ENCODE measurements around the gene CPM. TPM values are rescaled to one million over a fixed set of nuclear protein-coding genes. Genes with fewer than 3 reads are reported as not detected.

Gene CPM
- 10 to 100 TPM; 18.4 to 35.0 TPM for total RNA-seq
- long read RNA-seq, full-length matches to known transcripts: 21 of 31 reads
- long read RNA-seq, partial matches to known transcripts: 0 of 31 reads
- long read RNA-seq, other reads (novel, unspliced or antisense): 10 of 31 reads

DNA sequence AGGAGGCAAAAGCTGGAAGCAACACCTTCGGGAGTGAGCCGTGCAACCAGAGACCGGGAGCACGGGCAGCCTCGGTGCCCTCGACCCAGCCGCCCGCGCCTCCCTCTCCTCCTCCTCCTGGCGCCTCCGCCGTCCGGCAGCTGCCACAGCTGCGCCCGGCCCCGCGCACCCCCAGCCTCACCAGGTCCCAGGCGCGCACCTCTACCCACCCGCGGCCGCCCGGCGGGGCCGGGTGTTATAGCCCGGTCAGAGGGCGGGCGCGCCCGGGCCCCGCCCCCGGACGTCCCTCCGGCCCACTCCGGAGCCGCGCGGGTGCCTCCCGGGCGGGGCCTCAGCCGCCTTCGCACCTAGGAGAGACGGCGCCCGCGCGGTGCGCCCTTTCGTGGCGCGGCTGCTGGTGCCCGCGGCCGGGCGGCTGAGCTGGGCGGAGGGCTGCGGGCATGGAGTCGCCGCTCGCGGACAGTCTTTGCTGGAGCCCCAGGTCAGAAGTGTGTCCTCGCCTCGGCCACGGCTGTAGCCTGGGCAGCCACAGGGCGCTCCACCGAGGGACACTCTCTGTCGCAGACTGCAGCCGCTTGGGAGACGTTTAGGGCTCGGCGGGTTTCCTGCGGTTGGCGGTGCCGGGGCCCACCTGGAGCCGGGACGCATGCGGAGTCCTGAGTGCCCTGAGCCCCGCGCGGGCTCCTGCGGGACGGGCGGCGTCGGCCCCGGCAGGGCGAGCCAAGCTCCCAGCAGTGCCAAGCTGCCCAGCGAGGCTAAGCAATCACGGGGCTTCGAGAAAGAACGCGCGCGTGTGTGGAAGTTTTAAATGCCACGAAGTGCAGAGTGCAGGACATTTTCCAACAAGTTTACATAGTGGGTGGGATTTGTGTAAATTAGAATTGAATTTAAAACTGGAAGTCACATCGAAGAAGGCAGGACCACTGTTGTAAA, at the start of gene CPM:
Gene CPM, minus strand, starts transcription at position 211 of the 933 bp plus-strand sequence. CDS start 334 bp downstream, outside the sequence.
- ATAC-seq: peak; percentile 98 to 99
- peak; percentile 75 for DNase-seq
- intact Hi-C loops (cut with DNase I): no loop called here

DNA sequence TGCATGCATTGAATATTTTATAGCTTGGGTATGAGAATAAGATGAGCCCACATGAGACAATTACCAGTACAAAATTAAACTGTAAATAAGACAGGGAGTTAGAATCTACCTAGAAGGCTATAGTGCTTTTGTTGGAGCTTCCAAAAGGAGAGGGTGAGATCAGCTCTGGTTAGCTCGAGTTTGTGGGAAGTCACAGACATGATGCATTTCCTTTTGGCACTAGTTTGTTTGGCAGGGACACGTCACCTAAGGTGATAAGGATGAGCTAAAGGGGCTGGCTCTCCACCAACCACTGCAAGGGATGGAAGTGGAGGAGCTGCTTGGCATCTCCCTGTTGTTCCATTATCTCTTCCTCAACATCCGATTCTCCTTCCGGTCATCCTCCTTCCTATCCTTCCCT, 48.5 kb upstream of the CPM start:
- intact Hi-C loops (cut with DNase I): no loop called here
- DNase-seq: no peak
- peak in 1 of 2 donors; percentile 41 for ATAC-seq

DNA sequence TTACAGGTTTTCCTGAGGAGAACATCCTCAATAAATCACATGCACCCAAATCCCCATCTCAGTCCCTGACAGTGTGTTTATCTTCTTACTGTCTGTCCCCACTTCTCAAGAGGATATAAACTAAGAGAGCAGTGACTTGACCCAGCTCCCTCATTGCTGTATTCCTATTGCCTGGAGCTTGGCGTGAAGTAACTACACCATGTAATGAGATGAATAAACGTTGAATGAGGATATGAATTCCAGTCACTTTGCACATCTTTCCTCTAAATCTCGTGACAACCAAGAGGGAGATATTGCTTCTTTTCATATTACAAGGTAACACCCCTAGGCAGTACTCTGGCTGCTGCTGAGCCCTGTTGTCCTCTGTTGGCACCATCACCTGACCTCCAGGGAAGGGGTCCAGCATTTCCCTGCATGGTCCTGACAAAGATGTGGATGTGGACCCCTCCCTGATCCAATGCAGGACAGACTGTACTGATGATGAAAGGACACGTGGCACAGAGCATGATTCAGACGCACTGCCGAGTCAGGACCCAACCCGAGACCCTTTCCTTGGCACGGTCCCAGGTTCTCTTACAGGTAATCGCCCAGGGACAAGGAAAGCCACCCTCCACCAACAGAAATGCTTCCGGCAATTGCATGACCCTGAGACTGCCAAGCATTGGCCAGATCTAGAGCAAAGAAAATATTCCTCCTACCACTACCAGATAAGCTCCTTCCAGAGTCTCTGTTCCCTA, 47.7 kb upstream of the CPM start:
- ATAC-seq: no peak
- intact Hi-C loops (cut with DNase I): no loop called here
- no peak for DNase-seq

DNA sequence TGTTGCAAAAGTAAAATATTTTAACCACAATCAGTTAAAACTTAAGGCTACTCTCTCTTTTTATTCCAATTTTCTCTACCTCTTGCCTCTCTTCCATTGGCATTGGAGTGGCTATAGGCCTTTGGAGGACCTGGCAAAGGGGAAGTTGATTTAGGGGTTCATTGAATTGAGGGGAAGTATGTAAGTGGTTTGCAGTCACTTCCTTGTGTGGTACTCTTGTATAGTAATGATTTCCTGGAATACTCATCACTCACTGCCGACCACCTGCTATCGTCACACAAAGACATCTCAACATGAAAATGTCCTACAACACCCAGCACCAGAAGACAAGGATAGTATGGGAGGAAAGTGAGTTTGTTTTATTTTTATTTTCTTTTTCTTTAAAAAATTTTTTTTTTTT, 45.7 kb upstream of the CPM start:
- intact Hi-C loops (cut with DNase I): no loop called here
- DNase-seq (no peak), ATAC-seq (no peak)

DNA sequence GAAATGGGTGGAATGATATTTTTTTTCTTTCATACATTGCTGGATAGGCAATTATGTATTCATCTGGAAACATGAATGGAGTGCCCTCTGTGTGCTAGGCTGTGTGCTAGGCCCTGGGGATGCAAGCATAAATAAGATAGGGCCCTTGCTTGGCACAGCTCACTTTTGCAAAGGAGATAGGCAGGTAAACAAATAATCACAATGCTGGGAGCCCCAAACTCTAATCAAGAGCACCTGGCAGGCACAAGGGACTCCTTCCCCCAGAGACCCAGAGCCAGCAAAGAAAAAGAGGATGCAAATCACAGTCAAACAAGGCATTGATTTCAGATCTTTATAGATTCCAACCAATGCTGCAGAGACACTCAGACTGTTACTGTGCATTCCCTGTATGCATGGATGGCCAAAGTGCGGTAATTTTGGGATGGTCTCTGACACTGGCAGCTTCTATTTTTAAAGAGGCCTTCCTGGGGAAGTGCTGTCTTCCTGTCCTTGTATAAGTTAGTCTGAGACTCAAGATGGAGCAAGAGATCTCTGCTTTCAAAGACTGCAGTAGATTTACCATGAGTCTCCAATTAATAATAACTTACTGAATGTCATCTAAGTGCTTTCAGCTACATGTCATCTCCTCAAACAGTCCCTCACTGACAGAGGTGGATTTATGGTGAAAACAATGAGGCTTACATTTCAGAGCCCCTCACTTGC, 45.1 kb upstream of the CPM start:
- intact Hi-C loops (cut with DNase I): no loop called here
- ATAC-seq: peak; percentile 12 to 44

DNA sequence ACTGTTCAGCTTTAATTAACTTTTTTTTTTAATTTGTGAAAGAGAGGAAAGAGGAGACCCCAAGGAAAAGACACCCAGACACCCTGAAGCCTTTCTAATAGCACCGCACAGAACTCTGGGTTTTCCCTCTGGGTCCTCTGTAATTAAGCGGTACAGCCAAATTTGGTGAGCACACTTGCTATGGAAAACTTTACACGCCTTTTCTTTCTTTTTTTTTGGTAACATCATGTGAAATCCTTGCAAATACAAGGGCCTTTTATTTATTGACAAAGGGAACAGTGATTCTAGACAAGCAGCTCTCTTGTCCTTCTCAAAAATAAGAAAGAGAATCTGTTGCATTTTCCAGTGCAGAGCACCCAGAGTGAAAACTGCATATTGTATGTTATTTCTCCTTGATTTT, 44.4 kb upstream of the CPM start:
- no peak for DNase-seq
- ATAC-seq: no peak
- intact Hi-C loops (cut with DNase I): no loop called here

More for the DNA sequence above, 45.1 kb upstream of the CPM start:
- DNase-seq: no peak

DNA sequence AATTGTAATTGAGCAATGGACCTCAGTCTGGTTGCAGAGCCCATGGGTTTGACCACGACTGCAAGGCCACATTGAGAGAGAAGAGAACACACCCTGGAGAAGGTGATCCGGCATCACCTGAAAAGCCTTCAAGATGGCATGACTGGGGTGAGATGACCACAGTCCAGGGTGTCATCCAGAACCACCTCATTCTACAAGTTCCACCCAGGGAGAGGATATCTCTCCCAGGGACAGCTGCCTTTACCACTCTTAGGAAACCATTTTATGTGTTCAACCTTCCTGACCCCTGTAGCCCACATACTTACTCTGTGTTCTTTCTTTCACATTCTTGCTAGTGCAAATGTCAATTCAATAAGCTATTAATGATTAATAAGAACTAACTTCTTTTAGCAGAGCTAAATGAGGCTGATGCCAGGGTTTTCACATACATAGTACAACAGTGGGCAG, 43.4 kb upstream of the CPM start:
- DNase-seq: no peak
- intact Hi-C loops (cut with DNase I): no loop called here
- no peak for ATAC-seq

DNA sequence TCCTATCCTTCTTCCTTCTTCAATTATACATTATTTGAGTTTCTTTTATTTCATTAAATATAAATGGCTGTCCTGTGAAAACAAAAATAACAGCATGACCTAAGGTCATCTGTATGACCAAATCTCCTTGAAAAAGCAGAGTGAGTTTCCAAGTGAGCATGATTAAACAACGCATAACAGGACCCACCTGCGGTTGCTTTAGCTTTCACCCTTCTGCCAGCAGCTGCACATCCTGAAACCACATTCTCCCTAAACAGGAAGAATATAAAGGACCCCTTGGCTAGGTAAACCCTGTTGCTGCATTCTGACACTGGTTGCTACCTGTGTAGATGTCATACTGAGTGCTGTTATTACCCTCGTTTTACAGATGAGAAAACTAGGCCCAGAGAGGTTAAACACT, 42.8 kb upstream of the CPM start:
- ATAC-seq: no peak
- DNase-seq: no peak
- intact Hi-C loops (cut with DNase I): no loop called here

DNA sequence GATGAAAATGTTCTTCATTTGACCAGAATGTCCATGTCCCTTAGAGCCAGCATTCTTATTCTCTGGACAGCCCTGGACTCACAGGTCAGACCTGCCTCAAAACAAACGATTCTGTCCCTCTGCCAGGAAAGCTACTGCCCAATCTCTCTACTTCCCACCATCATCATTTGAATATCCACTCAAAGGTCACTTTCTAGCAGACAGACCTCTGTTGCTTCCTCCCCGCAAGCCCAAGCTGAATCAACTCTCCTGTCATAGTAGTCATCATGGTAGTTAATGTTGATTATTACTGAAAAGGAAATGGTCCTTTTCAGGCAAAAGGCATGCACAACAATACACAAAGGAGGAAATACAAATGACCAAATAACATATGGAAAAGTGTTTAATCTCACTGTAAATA, 39.6 kb upstream of the CPM start:
- no peak for ATAC-seq
- no peak for DNase-seq
- intact Hi-C loops (cut with DNase I): no loop called here

DNA sequence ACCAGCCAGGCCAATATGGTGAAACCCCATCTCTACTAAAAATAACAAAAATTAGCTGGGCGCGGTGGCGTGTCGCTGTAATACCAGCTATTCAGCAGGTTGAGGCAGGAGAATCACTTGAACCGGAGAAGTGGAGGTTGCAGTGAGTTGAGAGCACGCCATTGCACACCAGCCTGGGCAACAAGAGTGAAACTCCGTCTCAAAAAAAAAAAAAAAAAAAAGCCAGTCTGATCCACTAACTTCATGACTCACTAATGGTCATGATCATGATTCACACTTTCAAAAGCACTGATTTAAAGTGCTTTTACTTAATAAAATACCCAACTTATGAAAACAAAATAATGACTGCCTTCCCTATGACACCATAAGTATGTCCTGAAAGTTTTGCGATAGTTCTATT, 38.4 kb upstream of the CPM start:
- ATAC-seq: no peak
- no peak for DNase-seq
- intact Hi-C loops (cut with DNase I): no loop called here

DNA sequence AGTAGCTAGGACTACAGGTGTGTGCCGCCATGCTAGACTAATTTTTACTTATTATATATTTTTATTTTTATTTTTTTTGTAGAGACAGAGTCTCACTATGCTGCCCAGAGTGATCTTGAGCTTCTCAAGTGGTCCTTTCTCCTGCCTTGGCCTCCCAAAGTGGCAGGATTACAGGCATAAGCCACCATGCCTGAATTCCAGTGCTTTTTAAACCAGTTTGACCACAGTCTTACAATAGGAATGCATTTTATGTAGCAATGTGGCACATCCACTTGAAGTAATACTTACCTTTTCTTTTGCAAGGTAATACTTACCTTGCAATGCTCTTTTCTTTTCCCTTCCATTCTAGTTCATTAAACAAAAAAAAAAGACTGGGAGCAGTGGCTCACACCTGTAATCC, 38.0 kb upstream of the CPM start:
- ATAC-seq (no peak), DNase-seq (no peak)
- intact Hi-C loops (cut with DNase I): no loop called here

DNA sequence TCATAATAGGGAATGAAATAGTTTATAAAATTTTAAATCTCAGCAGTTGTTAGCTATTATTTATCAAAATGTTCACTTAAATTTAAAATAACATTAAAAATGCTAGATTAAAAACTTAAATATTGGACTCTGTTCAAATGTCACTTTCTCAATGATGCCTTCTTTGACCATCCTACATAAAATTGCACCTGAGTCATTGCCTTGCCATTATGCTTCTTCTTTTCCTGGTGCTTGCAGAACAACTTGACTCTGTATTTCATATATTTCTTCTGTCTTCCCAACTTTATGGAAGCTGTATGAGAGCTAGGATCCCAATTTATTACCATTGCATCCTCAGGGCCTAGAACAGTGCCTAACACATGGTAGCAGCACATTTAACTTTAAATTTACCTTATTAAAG, 37.3 kb upstream of the CPM start:
- DNase-seq: no peak
- no peak for ATAC-seq
- intact Hi-C loops (cut with DNase I): no loop called here

DNA sequence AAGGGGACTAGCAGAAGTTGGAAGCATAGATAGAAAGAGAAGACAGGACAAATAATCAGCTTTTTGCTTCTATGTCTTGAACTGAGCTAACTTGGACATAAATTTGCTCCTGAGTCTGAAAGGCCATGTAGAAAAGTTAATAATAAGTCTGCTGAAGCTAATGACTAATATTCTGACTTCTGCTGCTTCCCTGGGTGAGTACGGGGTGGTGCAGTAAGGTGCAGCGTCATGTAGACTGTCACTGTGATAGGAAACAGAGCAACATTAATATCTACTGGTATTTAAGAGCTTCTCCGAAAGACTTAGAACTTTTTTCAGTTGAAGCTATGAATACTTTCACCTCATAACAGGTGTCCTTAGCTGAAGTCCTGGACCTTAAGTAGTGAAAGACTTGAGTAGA, 34.1 kb upstream of the CPM start:
- no peak for DNase-seq
- no peak for ATAC-seq
- intact Hi-C loops (cut with DNase I): no loop called here

DNA sequence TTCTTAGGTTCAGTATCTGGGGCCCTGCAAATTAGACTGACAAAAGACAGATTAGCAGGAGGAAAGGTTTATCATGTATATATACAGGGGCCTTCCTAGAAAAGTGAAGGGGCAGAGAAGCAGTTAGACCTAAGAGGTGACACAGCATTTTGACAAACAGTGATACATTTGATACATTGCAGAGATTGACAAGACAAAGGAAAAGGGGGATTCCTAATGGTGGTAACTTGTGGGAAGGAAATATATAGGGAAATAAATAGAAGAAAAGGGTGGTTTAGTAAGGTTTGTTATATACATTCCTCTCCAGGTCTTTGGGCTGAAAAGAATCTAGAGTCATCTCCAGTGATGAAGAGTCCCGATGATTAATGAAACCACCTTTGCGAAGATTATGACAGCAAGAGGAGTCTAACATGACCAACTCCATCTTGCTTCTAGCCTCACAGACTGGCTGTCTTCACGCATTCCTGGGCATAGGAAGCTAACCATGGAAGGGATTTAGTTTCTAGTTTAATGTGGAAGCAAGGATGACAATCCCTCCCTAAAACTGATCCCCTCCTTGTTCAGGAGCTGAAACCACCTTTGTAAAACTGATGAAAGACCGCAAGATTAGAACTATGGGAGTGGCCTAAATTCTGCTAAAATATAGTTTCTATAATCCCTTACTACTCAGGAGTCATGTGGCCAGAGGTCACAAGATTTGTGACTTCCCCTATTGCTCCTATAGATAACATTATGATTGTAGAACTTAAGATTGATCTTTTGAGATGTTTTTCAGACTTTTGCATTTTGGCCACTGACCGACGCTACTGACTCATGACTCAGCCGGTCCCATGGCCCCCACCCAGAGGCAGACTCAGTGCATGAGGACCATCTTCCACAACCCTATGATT, 31.1 kb upstream of the CPM start:
- intact Hi-C loops (cut with DNase I): no loop called here
- ATAC-seq: no peak
- DNase-seq: no peak

DNA sequence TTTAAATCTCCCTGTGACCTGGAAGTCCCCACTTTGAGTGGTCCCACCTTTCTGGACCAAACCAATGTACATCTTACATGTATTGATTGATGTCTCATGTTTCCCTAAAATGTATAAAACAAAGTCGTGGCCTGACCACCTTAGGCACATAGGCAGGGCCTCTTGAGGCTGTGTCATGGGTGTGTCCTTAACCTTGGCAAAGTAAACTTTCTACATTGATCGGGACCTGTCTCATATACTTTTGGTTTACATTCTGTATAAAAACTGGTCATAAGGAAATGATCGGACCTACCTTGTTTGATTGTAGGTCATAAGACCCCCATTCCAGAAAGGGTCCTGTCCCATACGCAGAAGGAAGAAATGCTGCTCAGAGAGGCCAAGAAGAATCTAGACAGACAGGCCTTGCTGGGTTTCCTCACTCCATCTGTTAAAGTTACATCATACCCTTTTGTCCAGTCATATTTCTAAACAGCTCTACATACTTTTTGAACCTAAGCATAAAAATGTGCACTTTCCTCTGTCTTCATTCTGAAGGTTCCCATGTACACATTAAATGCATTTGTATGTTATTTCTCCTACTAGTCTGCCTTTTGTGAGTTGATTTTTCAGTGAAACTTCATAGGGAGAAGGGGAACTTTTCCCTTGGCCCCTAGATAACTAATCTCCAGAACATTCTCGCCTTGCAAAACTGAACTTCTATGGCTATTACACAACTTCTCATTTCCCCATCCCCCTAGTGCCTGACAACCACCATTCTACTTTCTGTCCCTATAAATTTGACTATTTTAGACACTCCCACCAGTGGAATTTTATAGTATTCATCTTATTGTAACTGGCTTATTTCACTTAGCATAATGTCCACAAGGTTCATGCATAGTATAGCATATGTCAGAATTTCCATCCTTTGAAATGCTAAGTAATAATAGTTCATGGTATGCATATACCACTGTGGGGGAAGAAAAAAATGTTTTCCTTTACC, 30.2 kb upstream of the CPM start:
- DNase-seq: no peak
- intact Hi-C loops (cut with DNase I): no loop called here
- ATAC-seq: peak in 1 of 2 donors; percentile 46

DNA sequence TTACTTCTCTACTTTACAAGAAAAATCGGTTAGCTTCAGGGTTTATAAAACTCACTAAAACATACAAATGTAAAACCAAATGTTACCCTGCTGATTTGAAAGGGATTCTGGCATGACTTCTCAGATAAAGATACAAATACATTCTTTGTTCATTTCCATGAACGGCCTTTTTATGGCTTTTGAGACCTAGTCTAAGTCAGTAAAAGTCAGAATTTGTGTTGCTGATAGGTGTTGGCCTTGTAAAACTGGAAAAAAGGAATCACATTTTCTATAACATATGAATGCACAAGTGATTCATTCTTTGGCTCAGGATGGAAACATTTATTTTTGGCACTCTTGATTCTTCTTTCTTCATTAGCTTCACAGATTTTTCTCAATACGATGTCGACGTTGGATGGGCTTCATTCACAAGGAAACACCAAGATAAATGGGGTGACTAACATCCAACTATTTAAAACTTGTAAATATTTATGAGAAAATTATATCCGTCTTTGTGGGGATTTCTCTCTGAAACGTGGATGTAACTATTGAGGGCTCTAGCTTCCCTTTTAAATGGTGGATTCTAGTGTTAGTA, 27.0 kb upstream of the CPM start:
- DNase-seq: no peak
- no peak for ATAC-seq
- intact Hi-C loops (cut with DNase I): no loop called here
